ENCODE results near the gene VN1R5.

VN1R5 gene

GRCh38 chr1:247299723-247300381, 44.0 kb downstream of the VN1R5 start:
- Histone ChIP-seq H3K36me3 (ENCODE audit: control insufficient read depth in 1 of 2, insufficient read depth in 2 of 2, low read length in 2 of 2) (peaks cover 38 to 60% of the 10 kb centered on the region in 2 experiments), H3K79me1 (ENCODE audit: low read length) (no peaks in the 10 kb centered on the region), H3K4me1 (ENCODE audit: control insufficient read depth in 1 of 2, insufficient read depth in 2 of 2, low read length in 2 of 2) (peaks cover 0 to 2% of the 10 kb centered on the region in 2 experiments), H3K9me3 (ENCODE audit: insufficient read depth, low read depth, low read length) (no peaks in the 10 kb centered on the region), H4K8ac (ENCODE audit: low read depth, low read length) (no peak overlapping the region), H4K91ac (ENCODE audit: low read depth, low read length) (no peak overlapping the region), H2AK5ac (ENCODE audit: low read length) (no peak overlapping the region), H3K23ac (ENCODE audit: low read length) (no peak overlapping the region), H3K9ac (ENCODE audit: low read length) (no peak overlapping the region), H2BK12ac (ENCODE audit: low read length) (no peak overlapping the region), H3K27ac (ENCODE audit: low read depth, low read length) (no peak overlapping the region), H3K79me2 (ENCODE audit: control insufficient read depth, insufficient read depth, low read length, poor library complexity) (no peaks in the 10 kb centered on the region), H3K4me2 (ENCODE audit: low read length) (no peak overlapping the region), H3K18ac (ENCODE audit: low read length) (no peak overlapping the region), H2AFZ (ENCODE audit: insufficient read depth, low read length, poor library complexity) (no peak overlapping the region), H3K4ac (ENCODE audit: low read depth, low read length) (no peak overlapping the region), H3K4me3 (ENCODE audit: low read depth, low read length) (no peak overlapping the region), H2BK5ac (ENCODE audit: low read depth, low read length, poor library complexity) (no peak overlapping the region), H4K12ac (ENCODE audit: low read depth, low read length) (no peak overlapping the region), H3K27me3 (ENCODE audit: insufficient read depth, low read length) (no peaks in the 10 kb centered on the region), H2BK120ac (ENCODE audit: insufficient read depth, low read length, poor library complexity) (no peak overlapping the region), H3K14ac (ENCODE audit: low read length) (no peak overlapping the region)
- no CpG with 5 or more reads among the region's 12 CpGs for WGBS (ENCODE audit: extremely low coverage, insufficient coverage, insufficient read length)
- no peak for DNase-seq

- H2BK12ac ChIP-seq (ENCODE audit: low read length): no peak overlapping the region
- H2AFZ ChIP-seq (ENCODE audit: insufficient read depth, low read length, poor library complexity): no peak overlapping the region
- no peak for DNase-seq
- no peaks in the 10 kb centered on the region for H3K9me3 ChIP-seq (ENCODE audit: insufficient read depth, low read depth, low read length)
- H3K9ac ChIP-seq (ENCODE audit: low read length): no peak overlapping the region
- no peak overlapping the region for H2BK120ac ChIP-seq (ENCODE audit: insufficient read depth, low read length, poor library complexity)
- H3K18ac ChIP-seq (ENCODE audit: low read length): no peak overlapping the region
- H3K4me3 ChIP-seq (ENCODE audit: low read depth, low read length): no peak overlapping the region
- no peaks in the 10 kb centered on the region for H3K27me3 ChIP-seq (ENCODE audit: insufficient read depth, low read length)
- H3K36me3 ChIP-seq (ENCODE audit: control insufficient read depth in 1 of 2, insufficient read depth in 2 of 2, low read length in 2 of 2): peaks cover 41 to 65% of the 10 kb centered on the region in 2 experiments
- H3K4me2 ChIP-seq (ENCODE audit: low read length): no peak overlapping the region
- H3K4me1 ChIP-seq (ENCODE audit: control insufficient read depth in 1 of 2, insufficient read depth in 2 of 2, low read length in 2 of 2): no peaks in the 10 kb centered on the region
- H4K8ac ChIP-seq (ENCODE audit: low read depth, low read length): no peak overlapping the region
- H2AK5ac ChIP-seq (ENCODE audit: low read length): no peak overlapping the region
- H3K79me2 ChIP-seq (ENCODE audit: control insufficient read depth, insufficient read depth, low read length, poor library complexity): no peaks in the 10 kb centered on the region
- H4K91ac ChIP-seq (ENCODE audit: low read depth, low read length): no peak overlapping the region
- H3K27ac ChIP-seq (ENCODE audit: low read depth, low read length): no peak overlapping the region
- no peak overlapping the region for H4K12ac ChIP-seq (ENCODE audit: low read depth, low read length)
- no peak overlapping the region for H3K23ac ChIP-seq (ENCODE audit: low read length)
- H3K14ac ChIP-seq (ENCODE audit: low read length): no peak overlapping the region
- no peak overlapping the region for H2BK5ac ChIP-seq (ENCODE audit: low read depth, low read length, poor library complexity)
- no CpG with 5 or more reads among the region's 47 CpGs for WGBS (ENCODE audit: extremely low coverage, insufficient coverage, insufficient read length)
- no peak overlapping the region for H3K4ac ChIP-seq (ENCODE audit: low read depth, low read length)
- no peaks in the 10 kb centered on the region for H3K79me1 ChIP-seq (ENCODE audit: low read length)
These were observed 44.8 kb downstream of the VN1R5 start for GRCh38 chr1:247300491-247301175.

- no peak overlapping the region for H4K91ac ChIP-seq (ENCODE audit: low read depth, low read length)
- no peaks in the 10 kb centered on the region for H3K27me3 ChIP-seq (ENCODE audit: insufficient read depth, low read length)
- no peak overlapping the region for H3K4me2 ChIP-seq (ENCODE audit: low read length)
- H3K79me1 ChIP-seq (ENCODE audit: low read length): no peaks in the 10 kb centered on the region
- H3K23ac ChIP-seq (ENCODE audit: low read length): no peak overlapping the region
- no peak overlapping the region for H2AFZ ChIP-seq (ENCODE audit: insufficient read depth, low read length, poor library complexity)
- H3K4me3 ChIP-seq (ENCODE audit: low read depth, low read length): no peak overlapping the region
- H4K8ac ChIP-seq (ENCODE audit: low read depth, low read length): no peak overlapping the region
- no peak overlapping the region for H3K18ac ChIP-seq (ENCODE audit: low read length)
- no peak overlapping the region for H2BK5ac ChIP-seq (ENCODE audit: low read depth, low read length, poor library complexity)
- no peaks in the 10 kb centered on the region for H3K79me2 ChIP-seq (ENCODE audit: control insufficient read depth, insufficient read depth, low read length, poor library complexity)
- no peaks in the 10 kb centered on the region for H3K4me1 ChIP-seq (ENCODE audit: control insufficient read depth in 1 of 2, insufficient read depth in 2 of 2, low read length in 2 of 2)
- H3K9ac ChIP-seq (ENCODE audit: low read length): no peak overlapping the region
- H4K12ac ChIP-seq (ENCODE audit: low read depth, low read length): no peak overlapping the region
- H2AK5ac ChIP-seq (ENCODE audit: low read length): no peak overlapping the region
- no peak overlapping the region for H3K4ac ChIP-seq (ENCODE audit: low read depth, low read length)
- H2BK12ac ChIP-seq (ENCODE audit: low read length): no peak overlapping the region
- no peak overlapping the region for H3K27ac ChIP-seq (ENCODE audit: low read depth, low read length)
- H3K14ac ChIP-seq (ENCODE audit: low read length): no peak overlapping the region
- no peaks in the 10 kb centered on the region for H3K9me3 ChIP-seq (ENCODE audit: insufficient read depth, low read depth, low read length)
- peaks cover 41 to 65% of the 10 kb centered on the region in 2 experiments for H3K36me3 ChIP-seq (ENCODE audit: control insufficient read depth in 1 of 2, insufficient read depth in 2 of 2, low read length in 2 of 2)
- no CpG with 5 or more reads among the region's 17 CpGs for WGBS (ENCODE audit: extremely low coverage, insufficient coverage, insufficient read length)
- H2BK120ac ChIP-seq (ENCODE audit: insufficient read depth, low read length, poor library complexity): no peak overlapping the region
- no peak for DNase-seq
These were observed 45.3 kb downstream of the VN1R5 start for GRCh38 chr1:247301176-247301540.

GRCh38 chr1:247303216-247303615, 47.3 kb downstream of the VN1R5 start:
- Histone ChIP-seq H3K4me3 (ENCODE audit: low read depth, low read length) (no peak overlapping the region), H2AK5ac (ENCODE audit: low read length) (no peak overlapping the region), H3K36me3 (ENCODE audit: control insufficient read depth in 1 of 2, insufficient read depth in 2 of 2, low read length in 2 of 2) (peaks cover 50 to 76% of the 10 kb centered on the region in 2 experiments), H2BK120ac (ENCODE audit: insufficient read depth, low read length, poor library complexity) (no peak overlapping the region), H3K9ac (ENCODE audit: low read length) (no peak overlapping the region), H3K18ac (ENCODE audit: low read length) (no peak overlapping the region), H3K4me1 (ENCODE audit: control insufficient read depth in 1 of 2, insufficient read depth in 2 of 2, low read length in 2 of 2) (no peaks in the 10 kb centered on the region), H3K27ac (ENCODE audit: low read depth, low read length) (no peak overlapping the region), H3K27me3 (ENCODE audit: insufficient read depth, low read length) (no peaks in the 10 kb centered on the region), H3K4me2 (ENCODE audit: low read length) (no peak overlapping the region), H3K14ac (ENCODE audit: low read length) (no peak overlapping the region), H4K91ac (ENCODE audit: low read depth, low read length) (no peak overlapping the region), H3K4ac (ENCODE audit: low read depth, low read length) (no peak overlapping the region), H3K23ac (ENCODE audit: low read length) (no peak overlapping the region), H3K79me2 (ENCODE audit: control insufficient read depth, insufficient read depth, low read length, poor library complexity) (no peaks in the 10 kb centered on the region), H4K8ac (ENCODE audit: low read depth, low read length) (no peak overlapping the region), H2AFZ (ENCODE audit: insufficient read depth, low read length, poor library complexity) (no peak overlapping the region), H4K12ac (ENCODE audit: low read depth, low read length) (no peak overlapping the region), H3K79me1 (ENCODE audit: low read length) (no peaks in the 10 kb centered on the region), H3K9me3 (ENCODE audit: insufficient read depth, low read depth, low read length) (peaks cover 2% of the 10 kb centered on the region), H2BK12ac (ENCODE audit: low read length) (no peak overlapping the region), H2BK5ac (ENCODE audit: low read depth, low read length, poor library complexity) (no peak overlapping the region)
- no CpG with 5 or more reads among the region's 5 CpGs for WGBS (ENCODE audit: extremely low coverage, insufficient coverage, insufficient read length)
- DNase-seq: no peak
